A549 (cell line): ENCODE results near the gene CFD. TPM values are rescaled to one million over a fixed set of nuclear protein-coding genes. Genes with fewer than 3 reads are reported as not detected.
A peak's percentile ranks its signal among the peaks of the same experiment; 100 is the strongest.

Experiments used
- ATAC-seq, 2 experiments: fragments of 200-7000 bp in 1 of 2; fragments of >200 bp in 1 of 2; cut with Nextera tagmentation in 1 of 2; cut with Tn5 transposase in 1 of 2; 3 replicates each; pipeline versions ENCODE4 v1.8.0 to v1.9.1; 2018 to 2020; ENCODE audit warnings: mild to moderate bottlenecking in 1 of 2, moderate library complexity in 1 of 2
- CTCF ChIA-PET: fragments of 300-600 bp; sonication (Branson Sonifier 250); formaldehyde crosslinking; extraction: SDS; loops from one replicate; lab custom pipeline; 2021; ENCODE audit warnings: antibody characterized with exemption, inconsistent platforms; lab: Yijun Ruan, JAX
- POLR2A ChIA-PET: fragments of 350-600 bp; formaldehyde crosslinking; extraction: SDS; loops from one replicate; lab custom pipeline; 2021; ENCODE audit warnings: antibody characterized with exemption, inconsistent platforms; lab: Yijun Ruan, JAX
- DNase-seq, 2 experiments: peaks; one replicate each; pipeline versions ENCODE4 v3.0.0 to v3.0.0-alpha.2; 2011 to 2016; ENCODE audit warnings: low read depth in 1 of 2, low spot score in 1 of 2
- FAIRE-seq: peaks from 2 replicates; lab custom pipeline; 2011; peaks lifted over from hg19 to GRCh38; lab: Jason Lieb, UNC
- H3K27ac ChIP-seq, 2 experiments: fragments of >200 bp; sonication (Bioruptor Twin); formaldehyde crosslinking; 3 replicates each; pipeline ENCODE4 v1.5.1; 2016 to 2017
- H3K4me1 ChIP-seq: fragments of >200 bp; sonication (Bioruptor Twin); formaldehyde crosslinking; 3 replicates; pipeline ENCODE4 v1.6.1; 2016
- H3K4me2 ChIP-seq: fragments of >200 bp; sonication (Bioruptor Twin); formaldehyde crosslinking; 3 replicates; pipeline ENCODE4 v1.6.1; 2016
- H3K4me3 ChIP-seq: fragments of >200 bp; sonication (Bioruptor Twin); formaldehyde crosslinking; 3 replicates; pipeline ENCODE4 v1.5.1; 2016
- H3K9me3 ChIP-seq: fragments of >200 bp; sonication (Bioruptor Twin); formaldehyde crosslinking; 3 replicates; pipeline ENCODE4 v1.6.1; 2016
- EHMT2 ChIP-seq: fragments of 200-600 bp; sonication (generic); IDR thresholded peaks from 2 replicates; pipeline ENCODE4 v1.6.1; 2016; ENCODE audit warnings: antibody characterized with exemption, low read depth, mild to moderate bottlenecking, moderate library complexity
- HDAC2 ChIP-seq: fragments of 200-600 bp; sonication (generic); IDR thresholded peaks from 2 replicates; pipeline ENCODE4 v1.6.1; 2016
- HOXB5 ChIP-seq: fragments of 250-450 bp; sonication (Bioruptor Pico); IDR thresholded peaks from 2 replicates; pipeline ENCODE4 v1.5.0; 2020; ENCODE audit warnings: mild to moderate bottlenecking, moderate library complexity
- KDM5A ChIP-seq: fragments of 200-600 bp; sonication (generic); IDR thresholded peaks from 2 replicates; pipeline ENCODE4 v1.6.1; 2016; ENCODE audit warnings: antibody characterized with exemption, mild to moderate bottlenecking
- MAFK ChIP-seq: fragments of 450-650 bp; IDR thresholded peaks from 2 replicates; pipeline ENCODE4 v1.6.1; 2014; ENCODE audit not compliant: partially characterized antibody
- NPAS2 ChIP-seq: fragments of 250-450 bp; sonication (Bioruptor Pico); IDR thresholded peaks from 2 replicates; pipeline ENCODE4 v1.8.0; 2022; ENCODE audit warnings: mild to moderate bottlenecking, moderate library complexity, borderline replicate concordance
- POLR2AphosphoS2 ChIP-seq: conservative IDR thresholded peaks from 2 replicates; pipeline ENCODE4 v1.6.1; 2012; ENCODE audit warnings: low read length, improper control_type of control experiment, inconsistent platforms
- ZC3H11A ChIP-seq: fragments of 450-650 bp; IDR thresholded peaks from 2 replicates; pipeline ENCODE4 v1.6.1; 2014; ENCODE audit warnings: antibody characterized with exemption, mild to moderate bottlenecking
- WGBS: methylation state at CpG from one replicate; pipeline ENCODE4 v1.1.6; 2017; ENCODE audit errors: missing lambda C conversion rate; 5-methylcytosine and 5-hydroxymethylcytosine counted together
- polyA plus RNA-seq, 4 experiments: library from polyadenylated mRNA; depleted of rRNA in 3 of 4; stranded (reverse); fragments of >200 nt; fragmentation: RNase III in 1 of 4; extraction: RNeasy Plus Mini Kit Qiagen cat#74134 plus additional on column Dnase treatment in 1 of 4; gene quantifications; 2 replicates in 3 of 4; 3 replicates in 1 of 4; pipeline ENCODE4 v1.2.3, GENCODE V29; 2011 to 2017
- TF ChIP-seq, protein P1 (sequence below): IDR thresholded peaks from 2 replicates; pipeline ENCODE4 v1.6.1; 2012

CFD gene
- polyA plus RNA-seq, 2 of the 4 experiments (the other 2 are of a cell fraction) = 7.6 to 14.3 TPM

DNA sequence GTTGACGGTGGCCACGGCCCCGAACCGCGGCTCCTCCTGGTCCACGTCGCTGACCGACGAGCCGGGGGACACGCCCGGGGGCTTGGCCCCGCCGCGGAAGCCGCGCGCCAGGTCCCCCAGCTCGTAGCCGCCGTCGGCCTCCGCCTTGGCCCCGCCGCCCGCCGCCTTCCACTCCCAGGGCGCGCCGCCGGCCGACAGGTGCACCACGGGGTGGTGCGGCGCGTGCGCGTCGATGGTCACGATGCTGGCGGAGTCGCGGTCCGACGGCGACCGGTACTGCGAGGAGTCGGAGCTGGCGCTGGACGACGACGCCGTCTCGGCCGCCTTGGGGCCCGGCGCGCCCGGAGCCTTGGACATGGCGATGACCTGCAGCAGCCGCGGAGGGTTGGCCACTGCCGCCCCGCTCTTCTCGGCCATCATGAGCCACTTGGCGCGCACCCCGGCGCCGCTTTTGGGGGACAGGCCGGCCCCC is 46.7 kb upstream of the CFD start:
- no peak for TF ChIP-seq NPAS2 (CRISPR knock-in tag)
- 0 out of 2 replicates have a peak, but pooled peaks have one; percentile 1 for TF ChIP-seq POLR2AphosphoS2
- TF ChIP-seq KDM5A = no peak
- TF ChIP-seq, all 56 proteins: peak for 1
- ChIA-PET CTCF (no interaction called here), POLR2A (no interaction called here)
- DNase-seq (no peak), FAIRE-seq (no peak), ATAC-seq (no peak)
- no peak overlapping the region for H3K27ac ChIP-seq
- no peak overlapping the region for H3K4me2 ChIP-seq
- no peaks in the 10 kb centered on the region for H3K9me3 ChIP-seq
- no peaks in the 10 kb centered on the region for H3K4me1 ChIP-seq
- no peak overlapping the region for H3K4me3 ChIP-seq
- 93% methylated on average over 37 of the region's 72 CpGs for WGBS

DNA sequence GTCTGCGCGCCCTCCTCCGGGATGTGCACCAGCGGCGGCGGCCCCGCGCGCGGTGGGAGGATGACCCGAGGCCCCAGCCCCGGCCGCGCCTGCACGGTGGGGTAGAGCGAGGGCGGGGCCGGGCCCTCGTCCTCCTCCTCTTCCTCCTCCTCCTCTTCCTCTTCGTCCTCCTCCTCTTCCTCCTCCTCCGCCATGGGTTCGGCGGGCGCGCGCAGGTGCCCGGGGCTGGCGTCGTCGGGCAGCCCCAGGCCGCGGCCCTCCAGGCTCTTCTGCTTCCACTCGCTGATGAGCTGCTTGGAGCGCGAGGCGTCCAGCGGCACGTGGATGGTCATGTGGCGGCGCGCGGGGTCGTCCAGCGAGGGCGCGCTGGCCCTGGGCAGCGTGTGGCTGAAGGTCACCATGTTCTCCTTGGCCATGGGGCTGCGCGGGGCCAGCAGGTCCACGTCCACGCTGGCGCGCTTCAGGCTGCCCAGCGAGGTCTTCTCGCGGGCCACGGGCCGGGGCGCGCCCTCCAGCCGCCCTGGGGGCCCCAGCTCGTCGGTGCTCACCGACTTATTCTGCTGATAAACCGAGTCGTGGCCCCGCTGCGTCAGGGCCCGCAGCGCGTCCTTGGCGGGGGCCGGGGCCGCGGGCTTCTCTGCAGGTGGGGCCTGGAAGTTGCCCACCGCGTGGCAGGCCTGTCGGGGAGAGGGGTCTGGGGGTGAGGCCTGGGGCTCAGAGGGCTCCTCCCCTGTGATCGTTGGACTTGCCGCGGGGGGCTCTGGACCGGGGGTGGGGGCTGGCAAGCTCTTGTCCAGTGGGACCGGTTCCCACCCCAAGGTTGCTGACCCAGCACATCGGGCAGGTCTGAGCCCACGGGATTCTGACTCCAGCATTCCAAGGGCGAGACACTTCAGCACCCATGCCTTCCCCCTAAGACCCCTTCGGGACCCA is 46.0 kb upstream of the CFD start:
- Histone ChIP-seq H3K4me2 (no peak overlapping the region), H3K27ac (no peak overlapping the region), H3K4me3 (no peak overlapping the region), H3K4me1 (no peaks in the 10 kb centered on the region), H3K9me3 (no peaks in the 10 kb centered on the region)
- ATAC-seq = peak; percentile 3 to 9; a peak in 3 of 6 replicates
- CTCF ChIA-PET = no interaction called here
- no peak for DNase-seq
- TF ChIP-seq MAFK (peak; percentile 53), HOXB5 (no peak)
- TF ChIP-seq, protein P1, sequence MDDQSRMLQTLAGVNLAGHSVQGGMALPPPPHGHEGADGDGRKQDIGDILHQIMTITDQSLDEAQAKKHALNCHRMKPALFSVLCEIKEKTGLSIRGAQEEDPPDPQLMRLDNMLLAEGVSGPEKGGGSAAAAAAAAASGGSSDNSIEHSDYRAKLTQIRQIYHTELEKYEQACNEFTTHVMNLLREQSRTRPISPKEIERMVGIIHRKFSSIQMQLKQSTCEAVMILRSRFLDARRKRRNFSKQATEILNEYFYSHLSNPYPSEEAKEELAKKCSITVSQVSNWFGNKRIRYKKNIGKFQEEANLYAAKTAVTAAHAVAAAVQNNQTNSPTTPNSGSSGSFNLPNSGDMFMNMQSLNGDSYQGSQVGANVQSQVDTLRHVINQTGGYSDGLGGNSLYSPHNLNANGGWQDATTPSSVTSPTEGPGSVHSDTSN = peak; percentile 40; the same call in 1 of the 2 replicates
- 97% methylated on average over 17 of the region's 87 CpGs for WGBS
- POLR2A ChIA-PET = no interaction called here
- FAIRE-seq = no peak

DNA sequence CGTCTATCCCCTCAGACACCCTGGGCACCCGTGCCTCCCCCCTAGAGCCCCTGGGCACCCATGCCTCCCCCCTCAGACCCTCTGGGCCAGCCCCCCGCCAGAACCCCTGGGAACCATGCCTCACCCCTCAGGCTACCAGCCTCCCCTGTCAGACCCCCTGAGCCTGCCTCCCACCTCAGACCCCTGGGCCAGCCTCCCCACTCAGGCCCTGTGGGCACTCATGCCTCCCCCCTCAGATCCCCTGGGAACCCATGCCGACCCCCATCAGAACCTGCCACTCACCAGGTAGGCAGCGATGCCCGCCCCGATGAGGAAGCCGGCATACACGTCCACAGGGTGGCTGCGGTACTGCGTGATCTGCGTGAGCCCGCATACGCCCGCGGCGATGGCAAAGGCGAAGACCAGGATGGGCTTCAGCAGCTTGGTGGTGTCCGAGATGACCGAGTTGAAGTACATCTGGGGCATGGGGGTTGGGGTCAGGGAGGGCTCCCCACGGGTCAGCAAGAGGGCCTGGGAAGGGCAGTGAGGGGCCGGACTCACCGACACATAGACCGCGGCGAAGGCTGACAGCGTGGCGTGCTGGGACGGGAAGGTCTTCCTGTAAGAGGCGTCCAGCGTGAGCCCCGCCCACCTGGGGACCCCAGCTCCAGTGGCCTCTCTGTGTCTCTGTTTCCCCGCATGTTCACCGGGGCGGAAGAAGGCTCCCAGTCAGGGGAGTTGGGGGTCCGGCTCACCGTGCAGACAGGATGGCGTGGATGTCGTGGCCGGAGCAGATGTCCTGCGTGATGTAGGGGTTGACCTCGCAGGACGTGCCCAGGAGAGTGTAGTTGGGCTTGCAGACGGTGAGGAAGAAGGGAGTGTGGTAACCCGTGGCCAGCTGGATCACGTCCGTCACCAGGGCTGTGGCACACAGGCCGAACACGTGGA is 45.0 kb upstream of the CFD start:
- TF ChIP-seq POLR2AphosphoS2 (peak; percentile 31; the same call in 1 of the 2 replicates), HDAC2 (no peak)
- WGBS = 91% methylated on average over 24 of the region's 49 CpGs
- no peak overlapping the region for H3K27ac ChIP-seq
- DNase-seq (no peak), FAIRE-seq (no peak), ATAC-seq (peak; percentile 9 to 17; a peak in 4 of 6 replicates)
- CTCF ChIA-PET = no interaction called here
- H3K9me3 ChIP-seq = no peaks in the 10 kb centered on the region
- POLR2A ChIA-PET = no interaction called here
- H3K4me3 ChIP-seq = no peak overlapping the region
- H3K4me2 ChIP-seq = no peak overlapping the region
- no peaks in the 10 kb centered on the region for H3K4me1 ChIP-seq

DNA sequence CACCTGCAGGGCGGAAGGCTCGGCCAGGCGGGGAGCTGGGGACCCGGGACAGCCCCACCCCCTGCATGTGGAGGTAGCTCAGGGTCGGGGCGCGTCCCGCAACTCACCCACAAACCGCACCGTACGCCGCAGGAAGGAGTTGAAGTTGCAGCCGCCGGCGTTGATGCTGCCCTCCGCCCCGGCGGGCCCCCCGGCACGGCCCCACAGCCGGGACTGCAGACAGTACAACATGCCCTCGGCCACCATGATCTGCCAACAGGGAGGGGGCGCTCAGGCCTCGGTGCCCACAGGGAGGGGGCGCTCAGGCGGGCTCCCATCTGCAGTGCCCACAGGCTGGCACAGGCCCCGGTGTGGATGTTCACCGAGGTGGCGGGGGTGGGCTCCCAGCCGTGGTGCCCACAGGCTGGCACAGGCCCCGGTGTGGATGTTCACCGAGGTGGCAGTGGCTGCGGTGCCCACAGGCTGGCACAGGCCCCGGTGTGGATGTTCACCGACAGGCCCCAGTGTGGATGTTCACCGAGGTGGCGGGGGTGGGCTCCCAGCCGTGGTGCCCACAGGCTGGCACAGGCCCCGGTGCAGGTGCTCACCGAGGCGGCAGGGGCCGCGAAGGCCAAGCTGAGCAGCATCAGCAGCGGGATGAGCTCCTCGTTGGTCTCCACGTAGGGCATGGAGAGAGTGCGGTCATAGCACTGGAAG is 44.2 kb upstream of the CFD start:
- no peaks in the 10 kb centered on the region for H3K4me1 ChIP-seq
- no peak overlapping the region for H3K27ac ChIP-seq
- 94% methylated on average over 17 of the region's 47 CpGs for WGBS
- POLR2A ChIA-PET = no interaction called here
- no peak for DNase-seq
- ATAC-seq = peak; percentile 20 to 28
- H3K4me2 ChIP-seq = no peak overlapping the region
- no peak for TF ChIP-seq EHMT2
- TF ChIP-seq HDAC2 = no peak
- TF ChIP-seq ZC3H11A = no peak
- TF ChIP-seq, protein P1 = no peak
- CTCF ChIA-PET = interaction anchor here (1.1 kb wide), 1 partner anchor 16 kb away, joined by 4 read pairs; no protein-coding TSS in a partner anchor
- H3K9me3 ChIP-seq = no peaks in the 10 kb centered on the region
- H3K4me3 ChIP-seq = no peak overlapping the region
- FAIRE-seq = no peak
